WTC11 (cell line): ENCODE measurements around the gene FAM24B. TPM values are rescaled to one million over a fixed set of nuclear protein-coding genes. Genes with fewer than 3 reads are reported as not detected.

ENCODE experiments used
- ATAC-seq: fragments of 200-7000 bp; cut with Tn5 transposase; 2 replicates; pipeline ENCODE4 v1.10.0; 2021; ENCODE audit warnings: mild to moderate bottlenecking, moderate library complexity
- CTCF ChIA-PET: fragments of 300-600 bp; sonication (Branson Sonifier 250); formaldehyde crosslinking; loops from one replicate; lab custom pipeline; 2021; ENCODE audit warnings: antibody characterized with exemption; lab: Charles Lee
- POLR2A ChIA-PET: fragments of 350-600 bp; sonication (Branson Sonifier 250); formaldehyde crosslinking; loops from one replicate; lab custom pipeline; 2021; ENCODE audit warnings: antibody characterized with exemption; lab: Charles Lee
- DNase-seq: peaks from one replicate; pipeline ENCODE4 v3.0.0; 2021; ENCODE audit warnings: low spot score
- H3K27ac Mint-ChIP-seq: 2 replicates; pipeline ENCODE4 v1.8.0; 2021; ENCODE audit warnings: mixed read lengths
- H3K27me3 Mint-ChIP-seq: 2 replicates; pipeline ENCODE4 v1.8.0; 2021; ENCODE audit warnings: low read depth, mild to moderate bottlenecking, moderate library complexity, mixed read lengths
- H3K36me3 Mint-ChIP-seq: 2 replicates; pipeline ENCODE4 v1.8.0; 2021; ENCODE audit warnings: mixed read lengths
- H3K4me1 Mint-ChIP-seq: 2 replicates; pipeline ENCODE4 v1.8.0; 2022; ENCODE audit warnings: mixed read lengths
- H3K4me3 Mint-ChIP-seq: 2 replicates; pipeline ENCODE4 v1.8.0; 2021; ENCODE audit warnings: mild to moderate bottlenecking, moderate library complexity, mixed read lengths
- H3K9me3 Mint-ChIP-seq: 2 replicates; pipeline ENCODE4 v1.8.0; 2021; ENCODE audit warnings: mixed read lengths
- ATF3 ChIP-seq: sonication (generic); formaldehyde crosslinking; conservative IDR thresholded peaks from 2 replicates; pipeline ENCODE4 v1.8.1; 2022; ENCODE audit warnings: mild to moderate bottlenecking, missing genetic modification reagents
- CBFB ChIP-seq: sonication (generic); formaldehyde crosslinking; IDR thresholded peaks from 2 replicates; pipeline ENCODE4 v1.8.1; 2022; ENCODE audit warnings: mild to moderate bottlenecking, low read depth, missing genetic modification reagents
- ELF4 ChIP-seq: sonication (generic); formaldehyde crosslinking; IDR thresholded peaks from 2 replicates; pipeline ENCODE4 v1.8.1; 2022; ENCODE audit warnings: low read depth, mild to moderate bottlenecking, moderate library complexity, missing genetic modification reagents
- ESRRA ChIP-seq: sonication (generic); formaldehyde crosslinking; IDR thresholded peaks from 2 replicates; pipeline ENCODE4 v1.8.1; 2022; ENCODE audit warnings: mild to moderate bottlenecking, missing genetic modification reagents, borderline replicate concordance
- HMGA2 ChIP-seq: fragments of 250-450 bp; sonication (Bioruptor Pico); IDR thresholded peaks from 2 replicates; pipeline ENCODE4 v1.4.0; 2021; ENCODE audit warnings: mild to moderate bottlenecking, moderate library complexity
- HMGXB4 ChIP-seq: sonication (generic); formaldehyde crosslinking; IDR thresholded peaks from 2 replicates; pipeline ENCODE4 v1.8.1; 2023; ENCODE audit warnings: mild to moderate bottlenecking, moderate library complexity, missing genetic modification reagents
- KAT7 ChIP-seq: sonication (generic); formaldehyde crosslinking; IDR thresholded peaks from 2 replicates; pipeline ENCODE4 v1.8.1; 2023; ENCODE audit warnings: missing genetic modification reagents, mild to moderate bottlenecking, borderline replicate concordance
- MYBL2 ChIP-seq: sonication (generic); formaldehyde crosslinking; IDR thresholded peaks from 2 replicates; pipeline ENCODE4 v1.8.1; 2023; ENCODE audit warnings: mild to moderate bottlenecking, moderate library complexity, missing genetic modification reagents
- NFATC4 ChIP-seq: fragments of 250-450 bp; sonication (Bioruptor Pico); IDR thresholded peaks from 2 replicates; pipeline ENCODE4 v1.9.0; 2021; ENCODE audit warnings: mild to moderate bottlenecking
- NFE2L1 ChIP-seq: sonication (generic); formaldehyde crosslinking; IDR thresholded peaks from 2 replicates; pipeline ENCODE4 v1.8.1; 2023; ENCODE audit warnings: missing genetic modification reagents
- NFYB ChIP-seq: sonication (generic); formaldehyde crosslinking; conservative IDR thresholded peaks from 2 replicates; pipeline ENCODE4 v1.8.0; 2022; ENCODE audit warnings: low read depth, missing genetic modification reagents
- NR2C2 ChIP-seq: sonication (generic); formaldehyde crosslinking; IDR thresholded peaks from 2 replicates; pipeline ENCODE4 v1.8.0; 2022; ENCODE audit warnings: mild to moderate bottlenecking, missing genetic modification reagents
- OVOL2 ChIP-seq: fragments of 250-450 bp; sonication (Bioruptor Pico); IDR thresholded peaks from 2 replicates; pipeline ENCODE4 v1.9.0; 2021; ENCODE audit warnings: mild to moderate bottlenecking, borderline replicate concordance
- PREB ChIP-seq: sonication (generic); formaldehyde crosslinking; IDR thresholded peaks from 2 replicates; pipeline ENCODE4 v1.8.1; 2022; ENCODE audit warnings: mild to moderate bottlenecking, missing genetic modification reagents, moderate library complexity, borderline replicate concordance
- TP53 ChIP-seq: sonication (generic); formaldehyde crosslinking; IDR thresholded peaks from 2 replicates; pipeline ENCODE4 v1.8.1; 2023; ENCODE audit warnings: mild to moderate bottlenecking, missing genetic modification reagents
- ZBTB43 ChIP-seq: sonication (generic); formaldehyde crosslinking; IDR thresholded peaks from 2 replicates; pipeline ENCODE4 v1.8.1; 2023; ENCODE audit warnings: mild to moderate bottlenecking, missing genetic modification reagents
- ZNF232 ChIP-seq: sonication (generic); formaldehyde crosslinking; IDR thresholded peaks from 2 replicates; pipeline ENCODE4 v1.8.0; 2022; ENCODE audit warnings: mild to moderate bottlenecking, missing genetic modification reagents
- ZNF281 ChIP-seq: sonication (generic); formaldehyde crosslinking; IDR thresholded peaks from 2 replicates; pipeline ENCODE4 v1.8.0; 2023; ENCODE audit warnings: mild to moderate bottlenecking, missing genetic modification reagents
- ZNF532 ChIP-seq: fragments of 250-450 bp; sonication (Bioruptor Pico); IDR thresholded peaks from 2 replicates; pipeline ENCODE4 v1.9.0; 2021; ENCODE audit warnings: mild to moderate bottlenecking, borderline replicate concordance
- ZSCAN18 ChIP-seq: fragments of 250-450 bp; sonication (Bioruptor Pico); IDR thresholded peaks from 2 replicates; pipeline ENCODE4 v2.1.2; 2022; ENCODE audit warnings: mild to moderate bottlenecking, moderate library complexity
- total RNA-seq: library from RNA; stranded (reverse); gene quantifications from 3 replicates; pipeline ENCODE4 v1.2.3, GENCODE V29; 2021

The FAM24B gene
- total RNA-seq, 1 experiment from 2014 or later: 3.7 TPM

GRCh38 chr10:122864901-122865300 lies 14.5 kb downstream of the FAM24B start:
- ChIA-PET CTCF (no interaction called here), POLR2A (no interaction called here)
- no peak overlapping the region for H3K27ac Mint-ChIP-seq
- peaks cover 34% of the 10 kb centered on the region for H3K9me3 Mint-ChIP-seq
- peaks cover 38% of the 10 kb centered on the region for H3K36me3 Mint-ChIP-seq
- ATAC-seq (no peak), DNase-seq (no peak)
- H3K27me3 Mint-ChIP-seq: peaks cover 4% of the 10 kb centered on the region
- no peak overlapping the region for H3K4me3 Mint-ChIP-seq
- H3K4me1 Mint-ChIP-seq: peaks cover 6% of the 10 kb centered on the region
- TF ChIP-seq ZSCAN18 (CRISPR knock-in tag) (no peak), HMGXB4 (CRISPR knock-in tag) (no peak), PREB (CRISPR knock-in tag) (no peak), TP53 (no peak), NFATC4 (CRISPR knock-in tag) (no peak), ZNF281 (CRISPR knock-in tag) (no peak), KAT7 (no peak), NFYB (CRISPR knock-in tag) (no peak), ZNF232 (CRISPR knock-in tag) (no peak), ESRRA (CRISPR knock-in tag) (no peak), MYBL2 (CRISPR knock-in tag) (no peak), NFE2L1 (no peak)

- Mint-ChIP-seq H3K4me1 (peaks cover 6% of the 10 kb centered on the region), H3K4me3 (no peak overlapping the region), H3K9me3 (peaks cover 26% of the 10 kb centered on the region), H3K27ac (no peak overlapping the region), H3K36me3 (peaks cover 31% of the 10 kb centered on the region), H3K27me3 (peaks cover 4% of the 10 kb centered on the region)
- ChIA-PET CTCF (no interaction called here), POLR2A (no interaction called here)
- DNase-seq: no peak
- ATAC-seq: no peak
- TF ChIP-seq NR2C2 (CRISPR knock-in tag): no peak
- TF ChIP-seq HMGA2: no peak
- TF ChIP-seq TP53: no peak
- TF ChIP-seq CBFB: no peak
- no peak for TF ChIP-seq ATF3 (CRISPR knock-in tag)
- TF ChIP-seq ZBTB43: no peak
- no peak for TF ChIP-seq ZNF232 (CRISPR knock-in tag)
- no peak for TF ChIP-seq ZNF532 (CRISPR knock-in tag)
- no peak for TF ChIP-seq ELF4 (CRISPR knock-in tag)
- no peak for TF ChIP-seq OVOL2 (CRISPR knock-in tag)
Observed at GRCh38 chr10:122864194-122864592, 15.2 kb downstream of the FAM24B start.
